Panc1 (cell line): ENCODE results near the gene WSCD2. TPM values are rescaled to one million over a fixed set of nuclear protein-coding genes. Genes with fewer than 3 reads are reported as not detected.

Source experiments
- ATAC-seq: fragments of 200-7000 bp; cut with Tn5 transposase; 2 replicates; pipeline ENCODE4 v1.9.1; 2020; ENCODE audit warnings: mild to moderate bottlenecking, moderate library complexity
- BruUV-seq: library from RNA; stranded (reverse); fragments of 400-500 nt; replicated peaks from 2 replicates; lab custom pipeline; 2021; lab: Mats Ljungman, UMichigan
- CTCF ChIA-PET: fragments of 300-600 bp; sonication (Branson Sonifier 250); formaldehyde crosslinking; loops from one replicate; lab custom pipeline; 2022; ENCODE audit warnings: antibody characterized with exemption; lab: Charles Lee
- POLR2A ChIA-PET: fragments of 300-600 bp; sonication (Branson Sonifier 250); formaldehyde crosslinking; loops from one replicate; lab custom pipeline; 2022; ENCODE audit warnings: antibody characterized with exemption; lab: Charles Lee
- DNase-seq: peaks from one replicate; pipeline ENCODE4 v3.0.0-alpha.2; 2010; ENCODE audit warnings: low read depth, low spot score
- H3K27ac ChIP-seq: 2 replicates; pipeline ENCODE4 v1.5.1; 2011; ENCODE audit warnings: mild to moderate bottlenecking, low read length, inconsistent platforms
- H3K27me3 ChIP-seq: fragments of 200-500 bp; sonication (Bioruptor generic); 2 replicates; pipeline ENCODE4 v1.6.0; 2014; ENCODE audit warnings: low read length, inconsistent platforms; ENCODE audit not compliant: control insufficient read depth, insufficient read depth
- H3K36me3 ChIP-seq: fragments of 200-500 bp; sonication (Bioruptor generic); 2 replicates; pipeline ENCODE4 v1.5.1; 2014; ENCODE audit warnings: inconsistent platforms, mild to moderate bottlenecking, low read length, moderate library complexity; ENCODE audit not compliant: control insufficient read depth, insufficient read depth
- H3K4me1 ChIP-seq: 2 replicates; pipeline ENCODE4 v1.5.1; 2011; ENCODE audit warnings: inconsistent platforms, mild to moderate bottlenecking, low read length, moderate library complexity; ENCODE audit not compliant: control insufficient read depth, insufficient read depth
- H3K4me3 ChIP-seq, 2 experiments: 2 replicates each; pipeline ENCODE4 v1.5.1; 2011 to 2012; ENCODE audit warnings: low read depth in 2 of 2, low read length in 2 of 2, mild to moderate bottlenecking in 2 of 2, inconsistent platforms in 1 of 2, moderate library complexity in 1 of 2
- H3K9me3 ChIP-seq: fragments of 200-500 bp; sonication (Bioruptor generic); 2 replicates; pipeline ENCODE4 v1.5.1; 2014; ENCODE audit warnings: low read depth, mild to moderate bottlenecking, inconsistent platforms, low read length, moderate library complexity; ENCODE audit not compliant: control insufficient read depth, insufficient read depth
- POLR2AphosphoS5 ChIP-seq: IDR thresholded peaks from 2 replicates; pipeline ENCODE4 v1.6.1; 2012; ENCODE audit warnings: mild to moderate bottlenecking, low read depth, low read length, moderate library complexity
- REST ChIP-seq, 2 experiments: IDR thresholded peaks; 2 replicates each; pipeline ENCODE4 v1.6.1; 2011 to 2012; ENCODE audit warnings: low read depth in 2 of 2, control low read depth in 1 of 2, low read length in 1 of 2, mild to moderate bottlenecking in 1 of 2, moderate library complexity in 1 of 2; ENCODE audit not compliant: insufficient read depth in 1 of 2
- SIN3A ChIP-seq: IDR thresholded peaks from 2 replicates; pipeline ENCODE4 v1.6.1; 2012; ENCODE audit warnings: low read depth, mild to moderate bottlenecking, low read length, moderate library complexity, borderline replicate concordance; ENCODE audit not compliant: insufficient read depth
- TCF7L2 ChIP-seq: IDR thresholded peaks from 2 replicates; pipeline ENCODE4 v1.6.1; 2011; ENCODE audit warnings: mild to moderate bottlenecking, low read depth, low read length, inconsistent platforms
- in situ Hi-C: cut with HindIII; loops from 2 replicates; pipeline ENCODE4 v1.10.0; 2016; ENCODE audit warnings: low sequenced_read_pairs, low pct_unique_long_range_greater_than_20kb
- intact Hi-C: fragments of 100-400 bp; cut with micrococcal nuclease; formaldehyde crosslinking; loops from one replicate; pipeline ENCODE4 v1.10.0; 2022; ENCODE audit not compliant: unreplicated experiment
- total RNA-seq: library from RNA; stranded (reverse); gene quantifications from one replicate; pipeline ENCODE4 v1.2.1, GENCODE V29; 2021; ENCODE audit not compliant: unreplicated experiment

The WSCD2 gene
- total RNA-seq, 1 experiment from 2014 or later: 0.64 TPM

- ATAC-seq: no peak
- no peak for TF ChIP-seq REST (IDR thresholded peaks at IDR 0.05; ENCODE audit: insufficient read depth in 1 of 2, low read depth in 2 of 2, low read length in 1 of 2)
- TF ChIP-seq POLR2AphosphoS5: no peak
- Histone ChIP-seq H3K9me3 (no peaks in the 10 kb centered on the region), H3K36me3 (no peaks in the 10 kb centered on the region), H3K4me3 (no peak overlapping the region), H3K27ac (no peak overlapping the region), H3K27me3 (no peaks in the 10 kb centered on the region; the same call in 1 of the 2 replicates), H3K4me1 (no peaks in the 10 kb centered on the region)
- no TSS peak for BruUV-seq
- intact Hi-C loops: loop anchor here (5.0 to 10.0 kb wide), 3 partner anchors 203 to 273 kb away; no protein-coding TSS in a partner anchor
- POLR2A ChIA-PET: no interaction called here
- in situ Hi-C loops: no loop called here
- CTCF ChIA-PET: no interaction called here
- DNase-seq: no peak
These were observed 61.4 kb downstream of the WSCD2 start for GRCh38 chr12:108190529-108190928.

- H3K36me3 ChIP-seq: no peaks in the 10 kb centered on the region
- CTCF ChIA-PET: no interaction called here
- intact Hi-C loops (loop anchor here (5.0 to 10.0 kb wide), 3 partner anchors 204 to 274 kb away; no protein-coding TSS in a partner anchor), in situ Hi-C loops (no loop called here)
- no peaks in the 10 kb centered on the region for H3K9me3 ChIP-seq
- H3K4me1 ChIP-seq: no peaks in the 10 kb centered on the region
- DNase-seq (no peak), ATAC-seq (no peak)
- POLR2A ChIA-PET: no interaction called here
- H3K4me3 ChIP-seq: no peak overlapping the region
- no TSS peak for BruUV-seq
- TF ChIP-seq TCF7L2: no peak
- TF ChIP-seq SIN3A: no peak
- TF ChIP-seq POLR2AphosphoS5: no peak
- no peak overlapping the region for H3K27ac ChIP-seq
- H3K27me3 ChIP-seq: no peaks in the 10 kb centered on the region; the same call in 1 of the 2 replicates
These were observed 62.0 kb downstream of the WSCD2 start for GRCh38 chr12:108191086-108191485.

GRCh38 chr12:108191938-108192337, 62.9 kb downstream of the WSCD2 start:
- Histone ChIP-seq H3K4me3 (no peak overlapping the region), H3K9me3 (no peaks in the 10 kb centered on the region), H3K27me3 (no peaks in the 10 kb centered on the region; the same call in 1 of the 2 replicates), H3K27ac (no peak overlapping the region), H3K4me1 (no peaks in the 10 kb centered on the region), H3K36me3 (no peaks in the 10 kb centered on the region)
- in situ Hi-C loops (no loop called here), intact Hi-C loops (loop anchor here (5.0 to 10.0 kb wide), 3 partner anchors 205 to 275 kb away; no protein-coding TSS in a partner anchor)
- CTCF ChIA-PET: no interaction called here
- no peak for TF ChIP-seq TCF7L2
- no peak for TF ChIP-seq POLR2AphosphoS5
- TF ChIP-seq REST (IDR thresholded peaks at IDR 0.05; ENCODE audit: insufficient read depth in 1 of 2, low read depth in 2 of 2, low read length in 1 of 2): no peak
- POLR2A ChIA-PET: no interaction called here
- ATAC-seq: no peak
- no peak for DNase-seq
- BruUV-seq: no TSS peak
